ENCODE data around the gene GUK1.

GUK1 gene

DNA sequence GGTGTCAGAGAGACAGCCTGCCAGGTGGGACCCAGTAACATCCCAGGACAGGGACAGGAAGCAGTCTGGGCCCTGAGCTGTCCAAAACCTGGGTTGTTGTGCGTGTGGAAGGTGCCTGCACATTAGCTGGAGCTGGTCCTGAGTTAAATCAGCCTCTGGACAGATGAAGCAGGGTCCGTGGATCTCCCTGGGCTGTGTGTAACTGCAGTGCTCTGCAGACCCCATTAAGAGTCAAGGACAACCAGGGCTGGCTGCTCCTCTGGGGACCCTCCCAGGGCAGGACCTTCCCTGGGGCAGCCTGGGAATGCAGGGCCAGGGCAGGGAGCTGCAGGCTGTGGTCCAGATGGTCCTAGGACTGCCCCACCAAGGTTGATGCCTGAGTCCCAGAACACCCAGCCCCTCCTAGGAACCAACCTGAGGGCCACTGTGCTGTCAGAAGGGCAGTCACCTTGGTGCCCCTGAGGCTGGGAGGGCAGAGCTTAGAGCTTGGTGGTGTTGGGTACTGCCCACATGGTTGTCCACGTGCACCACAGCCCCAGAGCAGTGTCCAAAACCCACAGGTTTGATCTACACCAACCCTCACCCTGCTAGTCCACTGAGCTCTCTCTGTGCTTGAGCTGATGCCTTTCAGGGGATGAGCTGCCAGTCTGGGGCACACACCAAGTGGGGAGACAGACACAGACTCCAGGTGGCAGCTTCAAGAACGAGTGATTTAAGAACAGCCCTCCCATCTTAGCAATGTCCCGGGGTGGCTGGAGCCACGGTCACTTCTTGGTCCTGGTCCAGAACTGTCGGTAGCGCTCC, 33.9 kb upstream of the GUK1 start:
- Histone ChIP-seq H3K9me3 (replicated peaks in 1 of 2; ENCODE audit: control insufficient read depth in 2 of 2, insufficient read depth in 1 of 2, low read depth in 1 of 2, low read length in 2 of 2) (no peaks in the 10 kb centered on the region), H3K4me1 (ENCODE audit: control insufficient read depth in 2 of 2, insufficient read depth in 1 of 2, low read depth in 1 of 2, low read length in 2 of 2) (peaks cover 8 to 13% of the 10 kb centered on the region in 2 donors), H3K18ac (ENCODE audit: low read length) (no peak overlapping the region), H3K79me1 (ENCODE audit: low read depth, low read length) (peaks cover 28% of the 10 kb centered on the region), H3K23ac (ENCODE audit: low read depth, low read length, poor library complexity) (no peak overlapping the region), H2AK5ac (ENCODE audit: low read depth, low read length) (no peak overlapping the region), H2BK120ac (ENCODE audit: low read depth, low read length) (no peak overlapping the region), H3K4me3 (ENCODE audit: low read length in 2 of 2) (peak overlapping the region in 1 of 2 donors; percentile 2), H2BK15ac (ENCODE audit: low read length) (no peak overlapping the region), H4K91ac (ENCODE audit: low read depth, low read length, poor library complexity) (no peak overlapping the region), H3K4ac (ENCODE audit: low read length) (no peak overlapping the region), H2BK12ac (ENCODE audit: low read length) (no peak overlapping the region), H3K27me3 (ENCODE audit: control insufficient read depth in 3 of 3, insufficient read depth in 3 of 3, low read depth in 1 of 3, low read length in 3 of 3) (peaks cover 0 to 2% (median 0%) of the 10 kb centered on the region in 3 experiments), H2AFZ (ENCODE audit: low read length) (no peak overlapping the region), H2BK5ac (ENCODE audit: low read length) (no peak overlapping the region), H4K8ac (ENCODE audit: low read depth, low read length) (no peak overlapping the region), H3K36me3 (replicated peaks in 1 of 2; ENCODE audit: control insufficient read depth in 2 of 2, insufficient read depth in 2 of 2, low read length in 2 of 2) (peaks cover 18 to 39% of the 10 kb centered on the region in 2 donors), H3K4me2 (ENCODE audit: insufficient read depth, low read length, poor library complexity, severe bottlenecking) (no peak overlapping the region), H3K27ac (replicated peaks; ENCODE audit: low read length) (no peak overlapping the region), H3K14ac (ENCODE audit: low read length) (no peak overlapping the region), H3K9ac (ENCODE audit: low read depth, low read length, poor library complexity) (no peak overlapping the region)
- no CpG with 5 or more reads among the region's 8 CpGs for WGBS, 2 donors (ENCODE audit: extremely low coverage in 2 of 2, insufficient read length in 2 of 2, insufficient replicate concordance in 1 of 2)
- DNase-seq (ENCODE audit: low spot score): no peak

DNA sequence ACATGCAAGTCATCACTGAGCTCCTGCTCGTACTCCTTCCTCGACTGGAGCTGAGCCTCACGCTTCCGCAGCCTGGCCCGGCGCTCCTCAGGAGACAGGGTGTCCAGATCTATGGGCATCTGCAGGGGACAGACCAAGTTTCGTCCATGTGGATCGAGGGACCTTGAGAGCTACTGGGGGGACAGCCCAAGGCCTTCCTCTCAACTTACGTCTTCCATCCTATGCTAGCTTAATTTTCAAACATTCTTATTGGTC, 33.4 kb upstream of the GUK1 start:
- Histone ChIP-seq H3K18ac (ENCODE audit: low read length) (no peak overlapping the region), H3K9me3 (replicated peaks in 1 of 2; ENCODE audit: control insufficient read depth in 2 of 2, insufficient read depth in 1 of 2, low read depth in 1 of 2, low read length in 2 of 2) (no peaks in the 10 kb centered on the region), H3K27ac (replicated peaks; ENCODE audit: low read length) (no peak overlapping the region), H3K4me2 (ENCODE audit: insufficient read depth, low read length, poor library complexity, severe bottlenecking) (no peak overlapping the region), H3K4ac (ENCODE audit: low read length) (no peak overlapping the region), H2BK120ac (ENCODE audit: low read depth, low read length) (no peak overlapping the region), H2BK15ac (ENCODE audit: low read length) (no peak overlapping the region), H3K23ac (ENCODE audit: low read depth, low read length, poor library complexity) (no peak overlapping the region), H3K4me1 (ENCODE audit: control insufficient read depth in 2 of 2, insufficient read depth in 1 of 2, low read depth in 1 of 2, low read length in 2 of 2) (peaks cover 8 to 13% of the 10 kb centered on the region in 2 donors), H3K4me3 (ENCODE audit: low read length in 2 of 2) (no peak overlapping the region), H3K36me3 (replicated peaks in 1 of 2; ENCODE audit: control insufficient read depth in 2 of 2, insufficient read depth in 2 of 2, low read length in 2 of 2) (peaks cover 18 to 35% of the 10 kb centered on the region in 2 donors), H3K79me1 (ENCODE audit: low read depth, low read length) (peaks cover 25% of the 10 kb centered on the region), H2BK5ac (ENCODE audit: low read length) (no peak overlapping the region), H4K8ac (ENCODE audit: low read depth, low read length) (no peak overlapping the region), H2BK12ac (ENCODE audit: low read length) (no peak overlapping the region), H3K27me3 (ENCODE audit: control insufficient read depth in 3 of 3, insufficient read depth in 3 of 3, low read depth in 1 of 3, low read length in 3 of 3) (peaks cover 0 to 2% (median 0%) of the 10 kb centered on the region in 3 experiments), H2AFZ (ENCODE audit: low read length) (no peak overlapping the region), H2AK5ac (ENCODE audit: low read depth, low read length) (no peak overlapping the region), H4K91ac (ENCODE audit: low read depth, low read length, poor library complexity) (no peak overlapping the region), H3K9ac (ENCODE audit: low read depth, low read length, poor library complexity) (no peak overlapping the region), H3K14ac (ENCODE audit: low read length) (no peak overlapping the region)
- no CpG with 5 or more reads among the region's 9 CpGs for WGBS, 2 donors (ENCODE audit: extremely low coverage in 2 of 2, insufficient read length in 2 of 2, insufficient replicate concordance in 1 of 2)
- no peak for DNase-seq (ENCODE audit: low spot score)

DNA sequence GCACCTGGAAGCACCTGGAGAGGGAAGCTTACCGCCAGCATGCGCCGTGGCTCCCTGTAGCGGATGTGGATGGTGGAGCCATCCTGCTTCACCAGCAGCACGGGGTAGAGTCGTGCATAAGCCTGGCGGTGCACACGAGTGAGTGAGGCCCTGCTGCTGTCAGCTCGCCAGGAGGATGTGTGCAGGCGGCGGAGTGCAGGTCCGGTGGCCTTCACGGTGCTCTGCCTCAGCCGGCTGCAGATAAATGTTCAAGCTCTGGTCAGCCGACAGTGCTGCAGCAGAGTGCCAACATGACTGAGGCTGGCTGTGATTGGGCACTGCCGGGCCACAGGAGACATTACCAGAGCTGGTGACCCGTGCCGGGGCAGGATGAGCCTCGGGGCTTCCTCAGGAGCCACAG, 32.4 kb upstream of the GUK1 start:
- Histone ChIP-seq H2BK12ac (ENCODE audit: low read length) (no peak overlapping the region), H2BK120ac (ENCODE audit: low read depth, low read length) (no peak overlapping the region), H3K9me3 (replicated peaks in 1 of 2; ENCODE audit: control insufficient read depth in 2 of 2, insufficient read depth in 1 of 2, low read depth in 1 of 2, low read length in 2 of 2) (no peaks in the 10 kb centered on the region), H3K4ac (ENCODE audit: low read length) (no peak overlapping the region), H3K14ac (ENCODE audit: low read length) (no peak overlapping the region), H4K8ac (ENCODE audit: low read depth, low read length) (no peak overlapping the region), H3K4me1 (ENCODE audit: control insufficient read depth in 2 of 2, insufficient read depth in 1 of 2, low read depth in 1 of 2, low read length in 2 of 2) (peaks cover 8 to 13% of the 10 kb centered on the region in 2 donors), H3K79me1 (ENCODE audit: low read depth, low read length) (peaks cover 18% of the 10 kb centered on the region), H3K18ac (ENCODE audit: low read length) (no peak overlapping the region), H3K27me3 (ENCODE audit: control insufficient read depth in 3 of 3, insufficient read depth in 3 of 3, low read depth in 1 of 3, low read length in 3 of 3) (peaks cover 0 to 2% (median 0%) of the 10 kb centered on the region in 3 experiments), H2BK5ac (ENCODE audit: low read length) (no peak overlapping the region), H3K23ac (ENCODE audit: low read depth, low read length, poor library complexity) (no peak overlapping the region), H3K27ac (replicated peaks; ENCODE audit: low read length) (no peak overlapping the region), H4K91ac (ENCODE audit: low read depth, low read length, poor library complexity) (no peak overlapping the region), H3K36me3 (replicated peaks in 1 of 2; ENCODE audit: control insufficient read depth in 2 of 2, insufficient read depth in 2 of 2, low read length in 2 of 2) (peaks cover 18 to 35% of the 10 kb centered on the region in 2 donors), H2AFZ (ENCODE audit: low read length) (no peak overlapping the region), H3K4me3 (ENCODE audit: low read length in 2 of 2) (peak overlapping the region in 1 of 2 donors; percentile 86), H2BK15ac (ENCODE audit: low read length) (no peak overlapping the region), H3K9ac (ENCODE audit: low read depth, low read length, poor library complexity) (no peak overlapping the region), H2AK5ac (ENCODE audit: low read depth, low read length) (no peak overlapping the region), H3K4me2 (ENCODE audit: insufficient read depth, low read length, poor library complexity, severe bottlenecking) (no peak overlapping the region)
- DNase-seq (ENCODE audit: low spot score): no peak
- no CpG with 5 or more reads among the region's 19 CpGs for whole genome bisulfite sequencing, 2 donors (ENCODE audit: extremely low coverage in 2 of 2, insufficient read length in 2 of 2, insufficient replicate concordance in 1 of 2)

DNA sequence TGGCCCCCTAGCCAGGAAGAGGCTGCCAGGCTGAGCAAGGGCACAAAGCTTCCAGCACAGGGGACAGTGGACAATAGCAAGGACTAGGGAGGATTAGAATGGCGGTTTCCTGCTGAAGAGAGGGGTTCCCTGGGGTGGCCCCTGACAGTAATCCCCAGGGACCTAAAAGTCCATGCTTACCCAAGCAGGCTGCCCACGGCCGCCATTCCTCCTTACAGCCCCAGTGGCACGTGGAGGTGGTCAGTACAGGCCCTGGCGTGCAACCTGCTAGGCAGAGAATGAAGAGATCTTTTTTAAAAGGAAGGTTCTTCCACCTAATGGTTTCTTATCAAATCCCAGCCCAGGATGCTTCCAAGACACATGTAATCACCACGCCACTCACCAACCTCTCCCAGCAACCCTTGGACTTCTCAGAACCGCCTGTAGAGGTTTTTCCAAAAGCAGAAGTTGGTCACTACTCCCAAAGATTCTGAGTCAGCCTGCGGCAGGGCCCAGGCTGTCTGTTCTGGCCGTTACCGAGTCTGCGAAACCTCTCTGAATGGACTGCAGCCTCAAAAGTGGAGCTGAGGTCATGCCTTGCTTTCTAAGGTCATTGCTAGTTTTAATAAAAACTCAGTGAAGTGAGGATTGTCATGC, 31.9 kb upstream of the GUK1 start:
- no peak overlapping the region for H3K4ac ChIP-seq (ENCODE audit: low read length)
- H4K91ac ChIP-seq (ENCODE audit: low read depth, low read length, poor library complexity): no peak overlapping the region
- no peak overlapping the region for H2BK15ac ChIP-seq (ENCODE audit: low read length)
- no CpG with 5 or more reads among the region's 11 CpGs for WGBS, 2 donors (ENCODE audit: extremely low coverage in 2 of 2, insufficient read length in 2 of 2, insufficient replicate concordance in 1 of 2)
- H3K4me1 ChIP-seq (ENCODE audit: control insufficient read depth in 2 of 2, insufficient read depth in 1 of 2, low read depth in 1 of 2, low read length in 2 of 2): peaks cover 8 to 13% of the 10 kb centered on the region in 2 donors
- H3K4me3 ChIP-seq (ENCODE audit: low read length in 2 of 2): peak overlapping the region; percentile 86 to 98
- peaks cover 16% of the 10 kb centered on the region for H3K79me1 ChIP-seq (ENCODE audit: low read depth, low read length)
- H3K9me3 ChIP-seq (replicated peaks in 1 of 2; ENCODE audit: control insufficient read depth in 2 of 2, insufficient read depth in 1 of 2, low read depth in 1 of 2, low read length in 2 of 2): no peaks in the 10 kb centered on the region
- H2BK5ac ChIP-seq (ENCODE audit: low read length): no peak overlapping the region
- H2BK12ac ChIP-seq (ENCODE audit: low read length): no peak overlapping the region
- no peak overlapping the region for H3K14ac ChIP-seq (ENCODE audit: low read length)
- H2AK5ac ChIP-seq (ENCODE audit: low read depth, low read length): peak overlapping the region; percentile 98
- H2AFZ ChIP-seq (ENCODE audit: low read length): no peak overlapping the region
- no peak for DNase-seq (ENCODE audit: low spot score)
- H3K9ac ChIP-seq (ENCODE audit: low read depth, low read length, poor library complexity): no peak overlapping the region
- no peak overlapping the region for H2BK120ac ChIP-seq (ENCODE audit: low read depth, low read length)
- H3K36me3 ChIP-seq (replicated peaks in 1 of 2; ENCODE audit: control insufficient read depth in 2 of 2, insufficient read depth in 2 of 2, low read length in 2 of 2): peaks cover 18 to 35% of the 10 kb centered on the region in 2 donors
- no peak overlapping the region for H4K8ac ChIP-seq (ENCODE audit: low read depth, low read length)
- H3K27me3 ChIP-seq (ENCODE audit: control insufficient read depth in 3 of 3, insufficient read depth in 3 of 3, low read depth in 1 of 3, low read length in 3 of 3): peaks cover 0 to 2% (median 0%) of the 10 kb centered on the region in 3 experiments
- H3K27ac ChIP-seq (replicated peaks; ENCODE audit: low read length): no peak overlapping the region
- no peak overlapping the region for H3K18ac ChIP-seq (ENCODE audit: low read length)
- H3K4me2 ChIP-seq (ENCODE audit: insufficient read depth, low read length, poor library complexity, severe bottlenecking): peak overlapping the region; percentile 92
- H3K23ac ChIP-seq (ENCODE audit: low read depth, low read length, poor library complexity): no peak overlapping the region
